GM19035 (cell line): Measurements from ENCODE around the gene ARHGEF7.

Experiments
- ATAC-seq: cut with Tn5 transposase; IDR thresholded peaks from one replicate; pipeline ENCODE4 v1.9.1; 2021; ENCODE audit not compliant: unreplicated experiment

The ARHGEF7 gene

DNA sequence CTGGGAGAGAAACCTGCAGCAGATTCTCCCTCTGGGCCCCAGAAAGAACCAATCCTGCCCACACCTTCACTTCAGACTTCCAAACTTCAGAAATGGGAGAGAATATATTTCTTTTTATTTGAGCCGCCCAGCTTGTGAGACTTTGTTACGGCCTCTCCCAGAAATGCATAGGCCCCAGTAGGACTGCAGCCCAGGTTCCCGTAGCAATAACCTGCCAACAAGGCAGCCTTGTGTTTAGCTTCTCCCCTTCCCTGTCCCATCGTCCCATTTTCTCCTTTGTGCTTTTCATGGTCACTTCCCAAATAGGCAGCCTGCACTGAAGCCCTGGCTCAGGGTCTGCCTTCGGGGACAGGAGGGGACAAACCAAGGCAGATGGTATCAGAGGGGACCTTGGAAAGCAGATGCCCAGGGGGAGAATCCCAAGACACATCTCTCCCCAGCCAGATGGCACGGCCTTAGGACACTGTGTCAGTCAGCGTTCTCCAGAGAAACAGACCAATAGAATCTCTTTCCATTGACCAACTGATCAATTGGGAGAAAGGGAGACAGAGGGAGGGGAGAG is 3.7 kb upstream of the ARHGEF7 start:
- ATAC-seq = no peak

DNA sequence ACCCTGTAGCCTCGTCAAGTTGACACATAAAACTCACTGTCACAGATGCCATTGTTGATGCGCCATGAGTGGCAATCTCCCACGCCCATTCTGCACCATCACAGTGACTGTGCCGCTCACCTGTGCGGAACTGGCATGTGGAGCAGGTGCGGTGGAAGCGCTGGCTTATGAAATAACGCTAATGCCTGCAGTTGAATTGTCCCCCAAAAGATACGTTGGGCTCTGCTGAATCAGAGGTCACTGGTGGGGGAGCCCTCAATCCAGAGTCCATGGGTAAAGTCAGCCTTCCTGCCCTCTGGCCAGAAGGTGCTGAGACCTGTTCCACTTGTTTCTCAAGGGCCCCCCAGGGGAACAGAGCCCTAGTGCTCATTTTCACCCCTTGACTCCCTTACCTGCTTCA is 2.9 kb upstream of the ARHGEF7 start:
- no peak for ATAC-seq

DNA sequence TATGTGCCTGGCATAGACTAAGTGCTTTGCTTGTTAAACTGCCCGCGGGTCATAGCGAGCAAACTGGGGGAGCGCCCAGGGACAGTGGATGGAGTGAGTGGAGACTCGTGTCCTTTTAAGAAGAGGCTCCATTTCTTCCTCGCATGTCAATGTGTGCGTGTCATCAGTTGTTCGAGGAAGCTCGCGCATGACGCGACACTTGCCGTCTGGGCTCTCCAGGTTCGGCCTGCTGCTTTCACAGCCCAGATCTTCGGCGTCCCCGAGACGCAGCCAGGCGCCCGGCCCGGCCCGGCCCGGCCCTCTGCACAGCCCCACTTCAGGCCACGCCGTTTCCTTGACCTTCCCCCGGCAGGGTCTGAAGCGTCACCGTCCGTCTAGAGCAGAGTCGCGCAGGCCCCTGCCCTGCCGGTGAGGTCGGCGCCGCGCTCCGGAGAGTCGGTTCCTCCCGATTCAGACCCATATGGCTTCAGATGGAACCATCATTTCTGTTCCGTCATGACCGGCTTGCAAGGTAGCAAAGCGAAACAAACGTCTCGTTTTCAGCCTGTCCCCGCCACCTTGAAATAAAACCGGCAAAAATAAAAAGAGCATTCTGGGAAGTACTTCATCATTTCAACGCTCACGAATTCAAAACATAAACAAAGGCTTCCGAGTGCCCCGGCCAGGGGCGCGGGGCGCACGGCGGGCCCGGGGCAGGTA is 599 bp upstream of the ARHGEF7 start:
- ATAC-seq = peak; percentile 39

DNA sequence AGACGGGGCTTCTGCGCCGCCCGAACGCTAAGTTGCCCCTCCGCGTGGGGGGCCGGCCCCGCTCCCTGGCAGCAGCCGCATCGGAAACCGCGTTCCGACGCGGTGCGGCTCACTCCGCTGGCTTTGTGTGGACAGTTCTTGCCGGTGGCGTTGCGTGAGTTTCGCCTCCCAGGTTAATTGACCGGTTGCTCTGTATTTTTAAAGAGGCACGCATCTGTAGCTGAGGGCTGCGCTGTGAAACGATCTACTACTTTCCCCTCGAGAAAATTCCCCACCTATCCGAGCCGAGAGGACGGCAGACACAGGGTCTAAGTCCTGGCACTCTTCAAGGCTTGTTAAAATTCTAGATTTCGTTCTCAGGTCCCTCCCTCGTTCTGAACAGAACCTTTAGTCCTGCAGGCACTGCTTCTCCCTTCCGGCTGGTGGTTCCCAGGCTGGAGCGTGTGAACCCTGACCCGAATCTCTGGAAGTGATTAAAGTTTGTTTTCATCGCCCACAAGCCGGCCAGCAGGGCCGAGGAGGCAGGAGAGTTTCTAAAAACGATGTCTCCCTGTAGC is 933 bp downstream of the ARHGEF7 start:
- no peak for ATAC-seq

DNA sequence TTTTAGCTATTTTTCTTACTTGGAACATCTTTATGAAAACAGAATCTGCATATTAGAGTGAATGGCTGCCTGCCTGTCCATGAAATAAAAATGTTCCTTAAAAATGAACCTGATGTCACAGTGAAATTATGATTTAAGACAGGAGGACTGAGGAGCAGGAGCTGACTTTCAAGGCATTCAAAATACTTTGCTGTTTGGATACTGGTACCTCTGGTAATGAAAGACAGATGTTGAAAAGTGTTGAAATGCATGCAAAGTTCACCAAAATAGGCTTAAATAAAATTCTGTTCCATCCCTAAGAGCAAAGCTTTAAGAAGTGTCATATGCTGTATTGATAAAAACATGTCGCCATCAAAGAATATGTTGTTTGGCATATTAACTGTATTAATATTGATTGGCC is 1.7 kb downstream of the ARHGEF7 start:
- no peak for ATAC-seq

DNA sequence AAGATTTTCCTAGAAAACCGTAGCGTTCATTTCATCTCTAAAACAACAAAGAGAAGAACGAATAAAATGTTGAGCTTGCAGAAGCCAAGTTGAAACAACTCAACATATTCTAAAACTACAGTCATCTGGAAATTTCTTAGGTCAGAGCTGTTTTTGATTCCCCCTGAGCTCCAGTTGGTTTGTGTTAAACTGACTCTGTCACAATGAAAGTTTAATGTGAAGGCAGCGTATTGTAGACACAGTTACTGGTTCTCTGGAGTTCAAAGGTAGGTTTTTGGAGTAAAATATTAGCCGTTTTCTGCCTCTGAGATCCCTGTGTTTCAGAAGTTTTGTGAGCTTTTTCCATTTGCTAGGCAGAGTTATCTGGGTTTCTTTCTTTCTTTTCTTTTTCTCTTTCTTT is 2.2 kb downstream of the ARHGEF7 start:
- no peak for ATAC-seq

DNA sequence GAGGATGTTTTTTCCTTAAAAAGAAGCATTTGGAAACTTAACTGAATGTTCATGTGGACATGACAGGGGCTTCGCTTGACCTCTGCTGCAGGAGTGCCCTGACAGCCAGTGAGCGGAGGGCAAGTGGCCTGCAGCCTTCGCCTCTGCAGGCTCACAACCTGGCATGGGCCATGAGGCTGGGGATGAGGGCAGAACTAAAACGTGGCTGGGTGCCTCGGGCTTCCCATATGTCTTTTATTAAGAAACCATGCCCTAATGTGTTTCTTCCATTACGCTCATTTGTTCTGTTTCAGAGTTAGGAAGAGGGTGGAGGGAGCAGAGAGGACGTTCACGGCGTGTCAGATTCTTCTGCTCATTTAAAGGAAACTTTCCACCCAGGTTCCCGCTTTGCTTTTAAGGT is 2.9 kb downstream of the ARHGEF7 start:
- no peak for ATAC-seq

DNA sequence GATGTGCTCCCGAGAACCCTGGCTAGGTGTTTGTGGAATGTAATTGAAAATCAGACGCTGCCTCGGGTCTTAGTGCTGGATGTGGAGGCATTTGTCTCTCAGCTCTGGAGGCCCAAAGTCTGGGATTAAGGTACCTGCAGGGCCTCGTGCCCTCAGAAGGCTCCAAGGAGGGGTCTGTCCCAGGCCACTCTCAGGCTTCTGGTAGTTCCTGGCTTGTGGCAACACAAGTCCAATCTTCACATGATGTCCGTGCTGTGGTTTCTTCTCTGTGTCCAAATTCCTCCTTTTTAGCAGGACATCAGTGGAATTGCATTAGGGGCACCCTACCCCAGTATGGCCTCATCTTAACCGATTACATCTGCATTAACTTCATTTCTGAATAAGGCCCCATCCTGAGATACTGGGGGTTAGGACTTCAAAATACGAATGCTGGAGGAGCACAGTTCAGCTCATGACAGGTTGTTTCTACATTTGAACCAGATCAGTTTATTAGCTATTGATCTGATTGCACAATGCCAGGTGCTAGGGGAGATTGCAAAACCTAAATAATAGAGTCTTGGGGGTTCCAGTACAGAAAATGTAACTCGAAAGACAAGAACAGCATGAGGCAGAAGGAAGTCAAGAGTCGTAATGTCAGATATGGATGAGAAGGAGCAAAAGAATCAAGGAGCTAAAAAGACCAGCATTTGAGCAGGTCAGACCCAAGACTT is 3.9 kb downstream of the ARHGEF7 start:
- no peak for ATAC-seq

DNA sequence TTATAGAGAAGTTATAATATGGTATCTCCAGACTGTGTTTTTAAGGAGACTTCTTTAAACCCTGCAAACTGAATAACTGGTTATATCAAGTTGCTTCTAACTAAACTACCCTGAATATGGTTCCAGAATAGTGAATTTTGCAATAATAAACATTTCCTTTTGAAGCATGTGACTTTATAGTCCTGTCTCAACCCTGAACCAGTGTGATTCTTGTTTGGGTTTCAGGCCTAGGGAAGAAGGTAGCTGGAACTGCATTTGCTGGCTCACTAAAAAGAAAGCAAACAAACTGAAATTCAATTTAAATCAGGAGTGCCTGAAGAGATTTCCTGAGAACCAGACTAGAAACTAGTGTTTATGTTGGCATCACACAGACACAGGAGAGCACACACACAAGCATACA is 4.9 kb downstream of the ARHGEF7 start:
- no peak for ATAC-seq

DNA sequence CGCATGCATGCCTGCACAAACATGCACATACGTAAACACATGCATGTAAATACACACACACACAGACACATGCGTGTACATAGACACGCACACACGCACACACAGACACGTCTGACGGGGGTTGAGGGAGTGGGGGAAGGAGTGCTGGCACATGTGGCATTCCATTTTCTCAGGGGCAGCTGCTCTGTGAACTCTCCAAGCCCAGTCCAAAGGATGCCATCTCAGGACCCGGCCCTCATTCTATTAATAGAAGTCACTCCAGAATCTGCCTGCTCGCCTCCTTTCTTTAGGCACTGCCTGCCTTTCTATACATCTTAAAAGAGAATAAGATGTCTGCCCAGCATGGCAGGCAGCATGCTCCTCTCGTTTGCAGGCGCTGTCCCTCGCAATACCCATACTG is 5.3 kb downstream of the ARHGEF7 start:
- no peak for ATAC-seq

DNA sequence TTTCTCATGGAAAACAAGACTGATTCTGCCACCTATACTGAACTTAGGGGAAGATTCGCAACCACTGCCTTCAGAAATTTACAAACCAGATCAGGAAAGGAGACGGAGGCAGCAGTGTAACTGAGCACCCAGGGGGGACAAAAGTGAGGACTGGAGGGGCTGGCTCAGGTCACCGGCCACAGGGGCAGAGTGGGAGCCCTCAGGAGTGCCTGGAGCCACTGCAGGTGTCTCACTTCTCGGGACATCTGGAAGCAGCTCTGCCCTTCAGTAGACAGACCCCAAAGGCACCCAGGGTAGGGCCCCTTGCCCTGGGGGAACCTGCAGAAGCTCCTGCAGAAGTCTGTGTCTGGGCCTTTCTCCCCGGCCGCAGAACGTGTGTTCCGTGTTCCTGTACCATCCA is 5.8 kb downstream of the ARHGEF7 start:
- no peak for ATAC-seq

DNA sequence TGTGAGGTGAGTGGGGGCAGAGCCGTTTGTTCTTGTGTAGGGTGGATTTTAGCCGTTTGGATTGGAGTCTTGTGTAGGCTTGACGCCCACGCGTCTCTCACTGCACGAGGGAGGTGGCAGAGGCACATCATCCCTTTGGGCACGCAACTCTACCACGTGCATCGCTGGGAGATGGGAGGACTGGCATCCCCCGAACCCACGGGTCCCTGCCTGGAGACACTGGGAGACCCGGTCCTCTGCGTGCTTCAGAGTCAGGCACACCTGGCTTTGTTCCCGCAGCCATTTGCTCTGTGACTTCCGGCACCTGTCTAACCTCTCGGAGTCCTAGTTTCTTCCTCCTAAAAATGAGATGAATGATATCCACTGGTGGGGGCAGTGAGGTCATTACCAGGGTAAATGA is 6.4 kb downstream of the ARHGEF7 start:
- ATAC-seq = no peak

DNA sequence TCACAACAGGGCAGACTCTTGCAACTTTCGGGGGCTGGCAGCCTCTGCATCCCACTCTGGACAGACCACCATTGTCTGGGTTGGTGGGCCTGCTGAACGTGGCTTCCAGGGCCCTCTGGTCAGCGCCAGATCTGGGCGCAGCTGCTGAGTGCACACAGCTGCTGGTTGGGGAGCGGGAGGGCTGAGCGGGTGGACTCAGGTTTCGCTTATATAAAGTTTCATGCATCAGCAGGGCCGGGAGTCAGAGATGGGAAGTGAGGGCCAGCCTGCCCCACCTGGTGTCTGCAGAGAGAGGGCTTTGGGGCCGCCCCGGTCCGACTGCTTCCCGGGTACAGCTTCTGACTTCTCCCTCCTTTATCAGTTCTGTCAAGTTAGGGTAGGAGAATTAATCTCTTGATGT is 6.9 kb downstream of the ARHGEF7 start:
- ATAC-seq = no peak

DNA sequence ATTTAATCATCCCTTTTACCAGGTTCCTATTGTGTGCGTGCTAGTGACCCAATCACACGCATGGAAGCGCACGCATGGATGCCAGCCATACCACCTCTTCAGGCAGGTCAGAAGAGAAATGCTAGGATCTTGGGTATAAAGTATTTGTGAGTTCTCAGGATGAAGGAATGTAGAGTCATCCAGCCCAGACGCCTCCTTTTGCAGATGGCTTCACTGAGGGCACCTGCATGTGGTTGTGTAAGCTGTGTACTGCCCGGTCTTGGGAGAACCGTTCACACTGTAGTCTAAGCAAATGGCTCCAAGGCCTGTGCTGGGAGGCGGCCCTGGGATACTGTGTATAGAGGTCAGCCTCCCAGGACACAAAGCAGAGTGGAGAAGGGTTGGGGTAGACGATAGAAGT is 7.5 kb downstream of the ARHGEF7 start:
- ATAC-seq = no peak

DNA sequence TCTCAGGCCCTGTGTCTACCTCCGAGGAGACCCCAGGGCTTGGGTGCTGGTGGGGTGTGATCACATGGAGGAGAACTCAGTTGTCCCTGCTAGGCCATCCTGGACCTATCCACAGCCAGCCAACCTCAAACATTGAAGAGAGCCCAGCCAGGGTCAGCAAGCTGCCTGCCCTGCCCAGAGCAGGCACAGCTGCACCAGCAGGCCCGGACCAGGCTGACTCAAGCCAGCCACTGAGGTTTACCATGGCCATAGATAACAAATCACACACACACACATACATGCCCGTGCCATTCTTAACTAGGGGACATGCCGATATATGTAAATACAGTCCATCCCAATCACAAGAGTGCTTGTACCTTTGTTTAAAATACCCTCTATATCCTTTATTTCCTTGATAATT is 8.1 kb downstream of the ARHGEF7 start:
- no peak for ATAC-seq

DNA sequence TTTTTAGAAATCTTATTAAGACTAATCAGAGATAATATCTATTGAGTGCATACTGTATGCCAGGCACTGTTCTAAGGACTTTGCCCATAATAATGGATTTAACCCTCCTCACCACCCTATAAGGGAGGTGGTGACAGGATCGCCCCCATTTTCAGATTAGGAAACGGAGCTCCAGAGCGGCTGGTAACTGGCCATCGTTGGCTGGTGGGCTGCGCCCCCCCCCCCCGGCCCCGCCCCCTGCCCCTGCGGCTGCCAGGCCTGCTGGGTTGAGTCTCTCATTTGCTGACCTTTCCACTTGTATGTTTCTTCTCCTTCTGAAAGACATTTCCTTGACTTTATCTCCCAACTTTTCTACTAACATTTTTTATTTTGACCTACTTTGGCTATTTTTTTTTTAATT is 8.5 kb downstream of the ARHGEF7 start:
- no peak for ATAC-seq

DNA sequence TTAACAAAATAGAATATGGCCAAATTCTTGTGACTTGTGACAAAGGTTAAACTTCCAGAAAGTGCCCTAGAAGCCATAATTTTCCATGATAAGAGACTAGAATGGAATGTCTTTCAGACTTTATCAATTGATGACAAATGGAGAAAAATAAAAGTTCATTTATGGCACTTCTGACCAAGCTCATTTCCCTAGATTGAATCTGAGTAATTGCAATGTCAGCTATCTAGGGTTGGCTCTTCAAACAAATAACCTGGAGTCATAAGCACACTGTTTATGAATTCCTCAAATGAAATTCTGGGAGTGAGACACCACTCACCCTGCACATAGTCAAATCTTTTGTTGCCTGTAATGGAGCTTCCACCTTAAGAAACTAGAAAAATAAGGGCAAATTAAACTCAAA is 11.4 kb downstream of the ARHGEF7 start:
- no peak for ATAC-seq

DNA sequence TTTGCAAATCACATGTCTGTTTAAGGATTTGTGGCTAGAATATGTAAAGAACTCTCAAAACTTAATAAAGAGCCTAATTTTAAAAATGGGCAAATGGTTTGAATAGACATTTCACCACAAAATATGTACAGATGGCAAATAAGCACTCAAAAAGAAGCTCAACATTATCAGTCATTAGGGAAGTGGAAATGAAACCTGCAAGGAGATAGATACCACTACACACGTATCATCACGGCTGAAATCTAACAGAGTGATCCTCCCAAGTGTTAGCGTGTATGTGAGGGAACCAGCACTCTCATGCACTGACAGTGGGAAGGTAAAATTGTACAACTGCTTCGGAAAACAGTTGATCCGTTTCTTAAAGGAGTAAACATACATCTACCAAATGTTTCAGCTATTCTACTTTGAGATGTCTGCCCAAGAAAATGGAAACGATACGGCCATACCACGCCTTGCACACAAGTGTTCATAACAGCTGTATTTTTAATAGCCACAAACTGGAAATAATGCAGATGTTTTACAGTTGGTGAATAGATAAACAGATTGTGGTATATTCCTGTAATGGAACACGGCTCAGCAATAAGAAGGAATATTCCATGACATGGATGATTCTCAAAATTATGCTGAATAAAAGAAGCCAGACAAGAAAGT is 14.5 kb downstream of the ARHGEF7 start:
- peak; percentile 99 for ATAC-seq

DNA sequence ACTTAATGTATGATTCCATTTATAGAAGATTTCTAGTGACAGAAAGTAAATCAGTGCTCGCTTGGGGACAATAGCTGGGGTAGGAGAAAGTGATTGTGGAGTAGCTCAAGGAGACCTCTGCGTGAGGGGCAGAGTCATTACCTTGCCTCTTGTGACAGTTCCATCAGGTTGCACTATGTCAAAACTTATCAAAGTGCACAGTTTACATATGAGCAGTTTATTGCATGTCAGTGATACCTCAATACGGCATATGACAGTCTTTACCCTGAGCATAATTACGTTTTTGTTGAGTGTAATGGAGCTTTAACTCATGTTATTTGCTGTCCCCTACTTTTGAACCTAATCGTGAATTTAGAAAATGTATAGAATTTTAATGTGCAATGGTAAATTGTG is 15.0 kb downstream of the ARHGEF7 start:
- ATAC-seq = no peak

DNA sequence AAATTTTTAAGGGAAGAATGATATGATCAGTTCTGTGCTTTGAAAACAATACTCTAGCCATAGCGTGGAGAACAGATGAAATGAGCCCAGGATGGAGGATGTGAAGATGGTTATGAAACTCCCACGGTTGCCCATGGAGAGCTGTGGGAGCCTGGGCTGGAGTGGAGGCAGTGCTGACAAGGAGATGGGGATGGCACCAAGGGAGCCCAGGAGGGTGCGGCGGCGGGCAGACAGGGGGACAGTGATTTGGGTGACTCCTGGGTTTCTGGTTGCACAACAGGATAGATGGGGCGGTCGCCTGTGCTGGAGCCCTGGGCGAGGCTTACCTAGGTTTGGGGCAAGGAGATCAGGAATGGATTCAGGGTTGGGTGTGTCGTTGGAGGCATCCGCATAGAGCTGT is 15.9 kb downstream of the ARHGEF7 start:
- no peak for ATAC-seq

DNA sequence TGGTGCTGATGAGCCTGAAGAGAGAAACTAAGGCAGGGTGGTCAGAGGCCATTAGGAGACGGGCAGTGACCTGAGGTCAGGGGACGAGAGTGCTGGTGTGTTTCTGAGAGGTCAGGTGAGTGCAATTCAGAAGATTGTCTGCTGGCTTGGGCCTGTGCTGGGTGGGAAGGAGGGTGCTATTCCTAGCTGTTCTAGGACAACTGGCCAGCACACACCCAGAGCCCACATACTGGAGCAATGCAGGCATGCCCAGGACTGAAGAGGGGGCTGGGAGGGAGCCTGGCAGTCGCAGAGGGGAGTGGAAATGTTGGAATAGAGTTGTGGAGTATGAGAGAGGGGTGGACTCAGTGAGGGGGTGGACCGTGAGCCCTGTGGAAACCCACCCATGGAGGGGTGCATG is 16.5 kb downstream of the ARHGEF7 start:
- no peak for ATAC-seq

DNA sequence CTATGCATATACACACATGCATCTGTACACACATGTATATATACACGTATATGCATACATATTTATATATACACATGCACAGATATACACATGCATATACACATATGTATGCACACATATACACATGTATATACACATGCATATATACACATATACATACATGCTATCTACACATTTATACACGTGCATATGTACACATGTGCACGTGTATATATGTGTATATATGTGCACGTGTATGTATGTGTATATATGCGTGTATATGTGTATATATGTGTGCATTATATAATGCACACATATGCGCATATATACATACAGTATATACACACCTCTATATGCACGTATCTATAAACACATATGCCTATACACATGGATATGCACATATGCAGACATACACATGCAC is 17.8 kb downstream of the ARHGEF7 start:
- no peak for ATAC-seq
